K562 (cell line): Measurements from ENCODE around the gene NFYC. TPM values are rescaled to one million over a fixed set of nuclear protein-coding genes. Genes with fewer than 3 reads are reported as not detected.

ENCODE experiments used
- ATAC-seq: fragments of 200-7000 bp; cut with Tn5 transposase; 3 replicates; pipeline ENCODE4 v1.9.1; 2020; ENCODE audit warnings: moderate library complexity
- BruUV-seq: library from RNA; stranded (reverse); fragments of 400-500 nt; replicated peaks from 2 replicates; lab custom pipeline; 2021; lab: Mats Ljungman, UMichigan
- CTCF ChIA-PET: fragments of 300-600 bp; formaldehyde crosslinking; extraction: SDS; loops from one replicate; lab custom pipeline; 2021; ENCODE audit warnings: low intra/inter-chr PET ratio; lab: Yijun Ruan, JAX
- POLR2A ChIA-PET: fragments of 300-600, 350-650 bp; sonication (Branson Sonifier 250); formaldehyde crosslinking; extraction: SDS; loops from one replicate; lab custom pipeline; 2021; ENCODE audit warnings: antibody characterized with exemption, inconsistent platforms; lab: Yijun Ruan, JAX
- DNase-seq, 4 experiments: peaks; one replicate each; pipeline versions ENCODE4 v3.0.0 to v3.0.0-alpha.2; 2011 to 2018; ENCODE audit warnings: low spot score in 3 of 4, mixed read lengths in 3 of 4; ENCODE audit errors: extremely low read depth in 1 of 4
- FAIRE-seq: peaks from 2 replicates; lab custom pipeline; 2011; peaks lifted over from hg19 to GRCh38; lab: Jason Lieb, UNC
- H2AFZ ChIP-seq: 2 replicates; pipeline ENCODE4 v1.6.0; 2011; ENCODE audit warnings: low read depth, low read length, control low read depth, inconsistent platforms
- H3K27ac ChIP-seq: fragments of 200-600 bp; 3 replicates; pipeline ENCODE4 v1.8.0; 2011; ENCODE audit warnings: low read depth, mild to moderate bottlenecking, control low read depth, inconsistent platforms, low read length, moderate library complexity, mixed read lengths; ENCODE audit errors: extremely low read depth
- H3K27me3 ChIP-seq, 2 experiments: fragments of 300-600 bp in 1 of 2; 2 replicates in 1 of 2; 3 replicates in 1 of 2; pipeline versions ENCODE4 v1.6.0 to v1.8.0; 2011; ENCODE audit warnings: inconsistent platforms in 2 of 2, low read length in 2 of 2, mild to moderate bottlenecking in 1 of 2, mixed read lengths in 1 of 2, moderate library complexity in 1 of 2; ENCODE audit not compliant: control insufficient read depth in 2 of 2, insufficient read depth in 2 of 2
- H3K36me3 ChIP-seq: fragments of 300-600 bp; 3 replicates; pipeline ENCODE4 v1.8.0; 2011; ENCODE audit warnings: mild to moderate bottlenecking, low read length, inconsistent platforms; ENCODE audit not compliant: control insufficient read depth, insufficient read depth
- H3K4me1 ChIP-seq, 2 experiments: fragments of 200-600 bp in 1 of 2; replicated peaks in 1 of 2; 2 replicates in 1 of 2; 3 replicates in 1 of 2; pipeline versions ENCODE4 v1.5.1 to v1.8.0; 2011; ENCODE audit warnings: inconsistent platforms in 2 of 2, low read length in 2 of 2, mild to moderate bottlenecking in 1 of 2, mixed read lengths in 1 of 2, moderate library complexity in 1 of 2; ENCODE audit not compliant: control insufficient read depth in 2 of 2, insufficient read depth in 2 of 2
- H3K4me2 ChIP-seq: 2 replicates; pipeline ENCODE4 v1.6.1; 2011; ENCODE audit warnings: low read length, control low read depth, inconsistent platforms, mixed read lengths; ENCODE audit not compliant: insufficient read depth
- H3K4me3 ChIP-seq: fragments of 200-600 bp; sonication (generic), shearing (Covaris generic); 2 replicates; pipeline ENCODE4 v1.5.1; 2016; ENCODE audit warnings: control low read depth, inconsistent platforms
- H3K79me2 ChIP-seq: fragments of 200-600 bp; 3 replicates; pipeline ENCODE4 v1.8.0; 2011; ENCODE audit warnings: low read length, inconsistent platforms; ENCODE audit not compliant: control insufficient read depth, insufficient read depth
- H3K9ac ChIP-seq, 2 experiments: 2 replicates each; pipeline versions ENCODE4 v1.6.0 to v1.6.1; 2011; ENCODE audit warnings: low read depth in 2 of 2, low read length in 2 of 2, control low read depth in 1 of 2, inconsistent platforms in 1 of 2, mild to moderate bottlenecking in 1 of 2, mixed read lengths in 1 of 2; ENCODE audit not compliant: insufficient read depth in 1 of 2
- H3K9me1 ChIP-seq: one replicate; pipeline ENCODE4 v1.6.0; 2011; ENCODE audit warnings: inconsistent platforms, mild to moderate bottlenecking, low read length, moderate library complexity; ENCODE audit not compliant: control insufficient read depth, insufficient read depth
- H3K9me3 ChIP-seq: replicated peaks from 2 replicates; pipeline ENCODE4 v1.5.1; 2011; ENCODE audit warnings: low read depth, low read length, inconsistent platforms; ENCODE audit not compliant: control insufficient read depth, insufficient read depth
- H4K20me1 ChIP-seq: replicated peaks from 2 replicates; pipeline ENCODE4 v1.6.1; 2011; ENCODE audit warnings: low read length, inconsistent platforms, mixed read lengths; ENCODE audit not compliant: control insufficient read depth, insufficient read depth
- MBD2 ChIP-seq: sonication (generic); IDR thresholded peaks from 2 replicates; pipeline ENCODE4 v1.6.1; 2016; ENCODE audit warnings: low read depth, borderline replicate concordance
- PYGO2 ChIP-seq: fragments of 450-650 bp; IDR thresholded peaks from 2 replicates; pipeline ENCODE4 v1.6.1; 2016; ENCODE audit warnings: mild to moderate bottlenecking, missing genetic modification characterization, moderate library complexity, missing compliant biosample characterization
- RFX1 ChIP-seq: fragments of 450-650 bp; IDR thresholded peaks from 2 replicates; pipeline ENCODE4 v1.6.1; 2016; ENCODE audit warnings: mild to moderate bottlenecking, moderate library complexity
- SAP30 ChIP-seq: fragments of 200-600 bp; sonication (generic); IDR thresholded peaks from 2 replicates; pipeline ENCODE4 v1.6.1; 2012; ENCODE audit warnings: borderline replicate concordance, low read depth, mild to moderate bottlenecking, moderate library complexity, low read length, control low read depth, inconsistent platforms; ENCODE audit not compliant: insufficient read depth, poor library complexity, severe bottlenecking
- TAF7 ChIP-seq: fragments of 450-650 bp; IDR thresholded peaks from 2 replicates; pipeline ENCODE4 v1.6.1; 2016; ENCODE audit warnings: missing genetic modification characterization, missing compliant biosample characterization
- ZEB2 ChIP-seq: fragments of 450-650 bp; IDR thresholded peaks from 2 replicates; pipeline ENCODE4 v1.6.1; 2016
- WGBS: fragments of 100-300 bp; shearing (Covaris generic); methylation state at CpG from one replicate; pipeline ENCODE4 v1.1.6; 2016; ENCODE audit warnings: low coverage, mixed read lengths; ENCODE audit not compliant: insufficient coverage; ENCODE audit errors: missing lambda C conversion rate; 5-methylcytosine and 5-hydroxymethylcytosine counted together
- in situ Hi-C: fragments of 300-500 bp; cut with MboI; formaldehyde crosslinking; loops from 4 replicates; pipeline ENCODE4 v1.15.0; 2018; ENCODE audit warnings: inconsistent platforms, mixed read lengths
- intact Hi-C: fragments of 100-400 bp; cut with micrococcal nuclease; formaldehyde crosslinking; loops from 2 replicates; pipeline ENCODE4 v1.14.2; 2022
- polyA plus RNA-seq, 8 experiments: library from polyadenylated mRNA; depleted of rRNA in 4 of 8; stranded (reverse) in 5 of 8; unstranded in 3 of 8; fragments of >200 nt; fragmentation: Nextera tagmentation in 2 of 8; fragmentation: Illumina TruSeq in 1 of 8; extraction: Ambion mirVana in 2 of 8; extraction: Trizol in 1 of 8; gene quantifications; 2 replicates each; pipeline versions ENCODE4 v1.2.1 to v1.2.3, GENCODE V29; 2011 to 2014; ENCODE audit warnings: inconsistent platforms in 1 of 8, missing spikeins in 1 of 8
- total RNA-seq, 7 experiments: library from RNA; depleted of rRNA in 6 of 7; stranded (reverse); fragments of >200 nt in 6 of 7; fragmentation: Illumina TruSeq in 2 of 7; extraction: Trizol in 2 of 7; gene quantifications; 2 replicates each; pipeline versions ENCODE4 v1.2.1 to v1.2.3, GENCODE V29; 2011 to 2021; ENCODE audit warnings: low replicate concordance in 1 of 7
- TF ChIP-seq, protein P1 (sequence below): fragments of 450-650 bp; IDR thresholded peaks from 2 replicates; pipeline ENCODE4 v1.6.1; 2016; ENCODE audit warnings: mild to moderate bottlenecking, moderate library complexity
- TF ChIP-seq, protein P2 (sequence below), 2 experiments: fragments of 450-650 bp in 1 of 2; sonication (generic) in 1 of 2; formaldehyde crosslinking; conservative IDR thresholded peaks; 2 replicates each; pipeline versions ENCODE4 v1.4.0 to v1.8.1; 2020 to 2022; ENCODE audit warnings: mild to moderate bottlenecking in 1 of 2, missing genetic modification reagents in 1 of 2
- TF ChIP-seq, protein P3 (sequence below): fragments of 250-450 bp; sonication (Bioruptor Pico); IDR thresholded peaks from 2 replicates; pipeline ENCODE4 v1.8.0; 2022; ENCODE audit warnings: inconsistent platforms

The NFYC gene
- total and polyA plus RNA-seq, 9 of the 15 experiments (the other 6 are each of a cell fraction or from before 2014, with no cell fraction given), result 4.8 to 59.8 (median 41.1) TPM

DNA sequence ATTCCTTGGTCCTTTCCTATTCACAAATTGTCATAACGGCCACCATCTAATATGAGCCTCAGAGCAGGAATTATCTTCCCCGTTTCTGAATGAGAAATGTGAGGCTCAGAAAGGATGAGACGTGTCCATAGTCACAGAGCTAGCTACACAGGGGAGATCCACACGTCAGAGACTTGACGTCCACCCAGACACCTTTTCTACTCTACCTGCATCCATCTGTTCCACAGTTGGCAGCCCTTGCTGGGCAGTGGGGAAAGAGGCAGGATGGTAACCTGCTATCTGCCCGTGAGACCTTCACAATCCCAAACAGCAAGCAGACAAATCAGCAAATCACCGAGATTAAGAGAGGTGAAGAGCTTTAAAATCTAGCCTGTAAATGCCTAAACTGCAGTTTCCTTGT lies 34.5 kb upstream of the NFYC start:
- no peak overlapping the region for H3K9ac ChIP-seq
- no peak for ATAC-seq
- FAIRE-seq, result no peak
- ChIA-PET POLR2A (interaction anchor here (0.6 to 1.1 kb wide), 3 partner anchors 34 to 615 kb away, joined by 3 to 6 read pairs (median 3); partner anchors contain the start of gene NFYC), CTCF (no interaction called here)
- H3K79me2 ChIP-seq, result no peaks in the 10 kb centered on the region
- DNase-seq, result no peak
- intact Hi-C loops, result no loop called here
- BruUV-seq, result no TSS peak
- peaks cover 14 to 16% of the 10 kb centered on the region in 2 experiments for H3K4me1 ChIP-seq
- H3K4me2 ChIP-seq, result no peak overlapping the region
- H3K27me3 ChIP-seq, result peaks cover 17 to 77% of the 10 kb centered on the region in 2 experiments
- H4K20me1 ChIP-seq, result peaks cover 10% of the 10 kb centered on the region; the same call in 1 of the 2 replicates
- no peak overlapping the region for H3K4me3 ChIP-seq
- H3K36me3 ChIP-seq, result no peaks in the 10 kb centered on the region
- 2% methylated on average over 7 of the region's 7 CpGs for WGBS
- in situ Hi-C loops, result no loop called here
- no peak overlapping the region for H2AFZ ChIP-seq
- H3K9me3 ChIP-seq, result no peaks in the 10 kb centered on the region
- no peak overlapping the region for H3K27ac ChIP-seq
- peaks cover 4% of the 10 kb centered on the region for H3K9me1 ChIP-seq
- no peak for TF ChIP-seq TAF7
- TF ChIP-seq, protein P1, sequence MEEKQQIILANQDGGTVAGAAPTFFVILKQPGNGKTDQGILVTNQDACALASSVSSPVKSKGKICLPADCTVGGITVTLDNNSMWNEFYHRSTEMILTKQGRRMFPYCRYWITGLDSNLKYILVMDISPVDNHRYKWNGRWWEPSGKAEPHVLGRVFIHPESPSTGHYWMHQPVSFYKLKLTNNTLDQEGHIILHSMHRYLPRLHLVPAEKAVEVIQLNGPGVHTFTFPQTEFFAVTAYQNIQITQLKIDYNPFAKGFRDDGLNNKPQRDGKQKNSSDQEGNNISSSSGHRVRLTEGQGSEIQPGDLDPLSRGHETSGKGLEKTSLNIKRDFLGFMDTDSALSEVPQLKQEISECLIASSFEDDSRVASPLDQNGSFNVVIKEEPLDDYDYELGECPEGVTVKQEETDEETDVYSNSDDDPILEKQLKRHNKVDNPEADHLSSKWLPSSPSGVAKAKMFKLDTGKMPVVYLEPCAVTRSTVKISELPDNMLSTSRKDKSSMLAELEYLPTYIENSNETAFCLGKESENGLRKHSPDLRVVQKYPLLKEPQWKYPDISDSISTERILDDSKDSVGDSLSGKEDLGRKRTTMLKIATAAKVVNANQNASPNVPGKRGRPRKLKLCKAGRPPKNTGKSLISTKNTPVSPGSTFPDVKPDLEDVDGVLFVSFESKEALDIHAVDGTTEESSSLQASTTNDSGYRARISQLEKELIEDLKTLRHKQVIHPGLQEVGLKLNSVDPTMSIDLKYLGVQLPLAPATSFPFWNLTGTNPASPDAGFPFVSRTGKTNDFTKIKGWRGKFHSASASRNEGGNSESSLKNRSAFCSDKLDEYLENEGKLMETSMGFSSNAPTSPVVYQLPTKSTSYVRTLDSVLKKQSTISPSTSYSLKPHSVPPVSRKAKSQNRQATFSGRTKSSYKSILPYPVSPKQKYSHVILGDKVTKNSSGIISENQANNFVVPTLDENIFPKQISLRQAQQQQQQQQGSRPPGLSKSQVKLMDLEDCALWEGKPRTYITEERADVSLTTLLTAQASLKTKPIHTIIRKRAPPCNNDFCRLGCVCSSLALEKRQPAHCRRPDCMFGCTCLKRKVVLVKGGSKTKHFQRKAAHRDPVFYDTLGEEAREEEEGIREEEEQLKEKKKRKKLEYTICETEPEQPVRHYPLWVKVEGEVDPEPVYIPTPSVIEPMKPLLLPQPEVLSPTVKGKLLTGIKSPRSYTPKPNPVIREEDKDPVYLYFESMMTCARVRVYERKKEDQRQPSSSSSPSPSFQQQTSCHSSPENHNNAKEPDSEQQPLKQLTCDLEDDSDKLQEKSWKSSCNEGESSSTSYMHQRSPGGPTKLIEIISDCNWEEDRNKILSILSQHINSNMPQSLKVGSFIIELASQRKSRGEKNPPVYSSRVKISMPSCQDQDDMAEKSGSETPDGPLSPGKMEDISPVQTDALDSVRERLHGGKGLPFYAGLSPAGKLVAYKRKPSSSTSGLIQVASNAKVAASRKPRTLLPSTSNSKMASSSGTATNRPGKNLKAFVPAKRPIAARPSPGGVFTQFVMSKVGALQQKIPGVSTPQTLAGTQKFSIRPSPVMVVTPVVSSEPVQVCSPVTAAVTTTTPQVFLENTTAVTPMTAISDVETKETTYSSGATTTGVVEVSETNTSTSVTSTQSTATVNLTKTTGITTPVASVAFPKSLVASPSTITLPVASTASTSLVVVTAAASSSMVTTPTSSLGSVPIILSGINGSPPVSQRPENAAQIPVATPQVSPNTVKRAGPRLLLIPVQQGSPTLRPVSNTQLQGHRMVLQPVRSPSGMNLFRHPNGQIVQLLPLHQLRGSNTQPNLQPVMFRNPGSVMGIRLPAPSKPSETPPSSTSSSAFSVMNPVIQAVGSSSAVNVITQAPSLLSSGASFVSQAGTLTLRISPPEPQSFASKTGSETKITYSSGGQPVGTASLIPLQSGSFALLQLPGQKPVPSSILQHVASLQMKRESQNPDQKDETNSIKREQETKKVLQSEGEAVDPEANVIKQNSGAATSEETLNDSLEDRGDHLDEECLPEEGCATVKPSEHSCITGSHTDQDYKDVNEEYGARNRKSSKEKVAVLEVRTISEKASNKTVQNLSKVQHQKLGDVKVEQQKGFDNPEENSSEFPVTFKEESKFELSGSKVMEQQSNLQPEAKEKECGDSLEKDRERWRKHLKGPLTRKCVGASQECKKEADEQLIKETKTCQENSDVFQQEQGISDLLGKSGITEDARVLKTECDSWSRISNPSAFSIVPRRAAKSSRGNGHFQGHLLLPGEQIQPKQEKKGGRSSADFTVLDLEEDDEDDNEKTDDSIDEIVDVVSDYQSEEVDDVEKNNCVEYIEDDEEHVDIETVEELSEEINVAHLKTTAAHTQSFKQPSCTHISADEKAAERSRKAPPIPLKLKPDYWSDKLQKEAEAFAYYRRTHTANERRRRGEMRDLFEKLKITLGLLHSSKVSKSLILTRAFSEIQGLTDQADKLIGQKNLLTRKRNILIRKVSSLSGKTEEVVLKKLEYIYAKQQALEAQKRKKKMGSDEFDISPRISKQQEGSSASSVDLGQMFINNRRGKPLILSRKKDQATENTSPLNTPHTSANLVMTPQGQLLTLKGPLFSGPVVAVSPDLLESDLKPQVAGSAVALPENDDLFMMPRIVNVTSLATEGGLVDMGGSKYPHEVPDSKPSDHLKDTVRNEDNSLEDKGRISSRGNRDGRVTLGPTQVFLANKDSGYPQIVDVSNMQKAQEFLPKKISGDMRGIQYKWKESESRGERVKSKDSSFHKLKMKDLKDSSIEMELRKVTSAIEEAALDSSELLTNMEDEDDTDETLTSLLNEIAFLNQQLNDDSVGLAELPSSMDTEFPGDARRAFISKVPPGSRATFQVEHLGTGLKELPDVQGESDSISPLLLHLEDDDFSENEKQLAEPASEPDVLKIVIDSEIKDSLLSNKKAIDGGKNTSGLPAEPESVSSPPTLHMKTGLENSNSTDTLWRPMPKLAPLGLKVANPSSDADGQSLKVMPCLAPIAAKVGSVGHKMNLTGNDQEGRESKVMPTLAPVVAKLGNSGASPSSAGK, result no peak
- no peak for TF ChIP-seq ZEB2
- no peak for TF ChIP-seq PYGO2 (tag)
- TF ChIP-seq SAP30, result no peak
- TF ChIP-seq, protein P2, sequence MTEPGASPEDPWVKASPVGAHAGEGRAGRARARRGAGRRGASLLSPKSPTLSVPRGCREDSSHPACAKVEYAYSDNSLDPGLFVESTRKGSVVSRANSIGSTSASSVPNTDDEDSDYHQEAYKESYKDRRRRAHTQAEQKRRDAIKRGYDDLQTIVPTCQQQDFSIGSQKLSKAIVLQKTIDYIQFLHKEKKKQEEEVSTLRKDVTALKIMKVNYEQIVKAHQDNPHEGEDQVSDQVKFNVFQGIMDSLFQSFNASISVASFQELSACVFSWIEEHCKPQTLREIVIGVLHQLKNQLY (CRISPR knock-in tag; conservative IDR thresholded peaks at IDR 0.05), result no peak
- TF ChIP-seq MBD2, result no peak
- TF ChIP-seq, protein P3, sequence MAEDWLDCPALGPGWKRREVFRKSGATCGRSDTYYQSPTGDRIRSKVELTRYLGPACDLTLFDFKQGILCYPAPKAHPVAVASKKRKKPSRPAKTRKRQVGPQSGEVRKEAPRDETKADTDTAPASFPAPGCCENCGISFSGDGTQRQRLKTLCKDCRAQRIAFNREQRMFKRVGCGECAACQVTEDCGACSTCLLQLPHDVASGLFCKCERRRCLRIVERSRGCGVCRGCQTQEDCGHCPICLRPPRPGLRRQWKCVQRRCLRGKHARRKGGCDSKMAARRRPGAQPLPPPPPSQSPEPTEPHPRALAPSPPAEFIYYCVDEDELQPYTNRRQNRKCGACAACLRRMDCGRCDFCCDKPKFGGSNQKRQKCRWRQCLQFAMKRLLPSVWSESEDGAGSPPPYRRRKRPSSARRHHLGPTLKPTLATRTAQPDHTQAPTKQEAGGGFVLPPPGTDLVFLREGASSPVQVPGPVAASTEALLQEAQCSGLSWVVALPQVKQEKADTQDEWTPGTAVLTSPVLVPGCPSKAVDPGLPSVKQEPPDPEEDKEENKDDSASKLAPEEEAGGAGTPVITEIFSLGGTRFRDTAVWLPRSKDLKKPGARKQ, result no peak
- no peak for TF ChIP-seq RFX1
